Ascending aorta (tissue), 2 donors: Measurements from ENCODE around the gene PLPP1. TPM values are rescaled to one million over a fixed set of nuclear protein-coding genes. Genes with fewer than 3 reads are reported as not detected.
"Not testable (repeated sequence)": the region's sequence is repeated elsewhere in the genome, so short reads cannot be mapped to it uniquely, and the experiment has no call there.

Experiments used
- DNase-seq, 2 donors: peaks; one replicate each; pipeline ENCODE4 v3.0.0-alpha.2; 2019; ENCODE audit warnings: low spot score in 2 of 2
- H3K27ac ChIP-seq, 2 donors: fragments of 200-600 bp; sonication (generic); one replicate each; pipeline ENCODE4 v1.5.1; 2016 to 2017; ENCODE audit warnings: mild to moderate bottlenecking in 1 of 2
- H3K27me3 ChIP-seq: fragments of 200-600 bp; sonication (generic); one replicate; pipeline ENCODE4 v1.5.1; 2017
- H3K36me3 ChIP-seq, 2 donors: fragments of 200-600 bp; sonication (generic); one replicate each; pipeline ENCODE4 v1.5.1; 2016
- H3K4me1 ChIP-seq, 2 donors: fragments of 200-600 bp; sonication (generic); one replicate each; pipeline ENCODE4 v1.5.1; 2016 to 2017; ENCODE audit warnings: mild to moderate bottlenecking in 1 of 2
- H3K4me3 ChIP-seq, 2 donors: fragments of 200-600 bp; sonication (generic); one replicate each; pipeline ENCODE4 v1.5.1; 2016 to 2017; ENCODE audit warnings: mild to moderate bottlenecking in 1 of 2
- H3K9me3 ChIP-seq, 2 donors: fragments of 200-600 bp; sonication (generic); one replicate each; pipeline ENCODE4 v1.5.1; 2016
- CTCF ChIP-seq, 3 experiments: fragments of 200-600 bp in 2 of 3; fragments of 450-650 bp in 1 of 3; sonication (generic) in 2 of 3; IDR thresholded peaks; one replicate each; pipeline ENCODE4 v1.5.1; 2016 to 2019; ENCODE audit warnings: antibody characterized with exemption in 3 of 3, mild to moderate bottlenecking in 1 of 3, moderate library complexity in 1 of 3
- intact Hi-C: fragments of 100-400 bp; cut with DNase I; formaldehyde crosslinking; loops from one replicate; pipeline ENCODE4 v1.15.1; 2023
- total RNA-seq: library from RNA; depleted of rRNA; stranded (reverse); fragments of >200 nt; gene quantifications from one replicate; pipeline ENCODE4 v1.1.0, GENCODE V29; 2016

PLPP1 gene
- total RNA-seq, 1 donor from 2014 or later: 1,314 TPM

GRCh38 chr5:55510523-55510880, 24.3 kb downstream of the PLPP1 start:
- no peak for TF ChIP-seq CTCF (IDR thresholded peaks at IDR 0.05)
- Histone ChIP-seq H3K4me1 (peaks cover 5 to 35% of the 10 kb centered on the region in 2 donors), H3K9me3 (no peaks in the 10 kb centered on the region), H3K27me3 (no peaks in the 10 kb centered on the region), H3K36me3 (no peaks in the 10 kb centered on the region), H3K4me3 (no peak overlapping the region), H3K27ac (no peak overlapping the region)
- no peak for DNase-seq
- intact Hi-C loops: no loop called here

DNA sequence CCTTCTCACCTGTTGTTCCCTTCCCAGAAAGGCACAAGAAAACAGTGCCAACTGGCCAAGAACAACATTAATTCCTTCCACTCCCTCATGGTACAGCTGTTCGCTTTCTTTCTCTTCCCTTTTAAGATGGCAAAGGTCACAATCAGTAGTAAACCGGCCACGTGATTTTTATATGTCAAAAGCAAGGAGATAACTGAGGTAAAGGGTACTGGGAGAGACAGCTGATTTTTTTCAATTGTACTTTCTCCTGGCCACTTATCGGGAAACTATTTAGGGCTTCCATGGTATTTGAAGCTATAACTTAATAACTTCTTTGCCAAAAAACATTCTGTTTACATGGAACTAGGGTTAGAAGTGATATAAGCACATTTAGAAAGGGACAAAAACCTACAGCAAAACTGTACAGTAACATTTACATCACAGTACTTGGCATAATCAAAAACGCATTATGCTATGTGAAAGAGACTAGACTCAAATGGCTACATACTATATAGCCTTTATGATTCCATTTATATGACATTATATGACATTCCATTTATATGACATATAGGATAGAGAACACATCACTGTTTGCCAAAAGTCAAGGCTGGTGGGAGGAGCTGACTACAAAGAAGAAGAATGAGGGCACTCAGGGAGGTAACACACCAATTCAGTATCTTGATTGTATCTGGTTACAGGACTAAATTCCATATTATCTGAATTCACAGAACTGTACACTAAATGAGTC, 24.8 kb downstream of the PLPP1 start:
- Histone ChIP-seq H3K36me3 (no peaks in the 10 kb centered on the region), H3K4me3 (no peak overlapping the region), H3K9me3 (no peaks in the 10 kb centered on the region), H3K27ac (peak overlapping the region in 1 of 2 donors; percentile 4), H3K4me1 (peaks cover 5 to 35% of the 10 kb centered on the region in 2 donors), H3K27me3 (no peaks in the 10 kb centered on the region)
- TF ChIP-seq CTCF (IDR thresholded peaks at IDR 0.05): no peak
- DNase-seq: no peak
- intact Hi-C loops: no loop called here

DNA sequence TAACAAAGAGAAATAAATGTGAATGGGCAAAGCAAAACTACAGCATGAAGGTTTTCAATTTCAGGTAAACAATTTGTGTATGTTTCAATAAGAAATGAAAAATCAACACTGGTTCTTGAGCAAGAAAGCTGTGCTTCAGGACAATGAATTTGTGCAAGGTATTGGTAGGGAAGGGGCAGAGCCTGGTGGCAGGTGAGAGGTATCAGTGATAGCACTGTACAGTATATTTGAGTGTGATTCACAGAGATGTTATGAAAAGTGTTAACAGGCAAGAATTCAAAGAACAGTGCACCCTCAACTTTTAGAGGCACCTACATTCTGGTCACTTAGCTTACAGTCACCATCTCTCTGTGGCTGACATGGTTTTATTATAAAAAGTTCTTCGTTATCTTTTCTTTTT, 25.7 kb downstream of the PLPP1 start:
- H3K9me3 ChIP-seq: no peaks in the 10 kb centered on the region
- H3K27ac ChIP-seq: peak overlapping the region in 1 of 2 donors; percentile 34
- no peak for DNase-seq
- H3K4me1 ChIP-seq: peaks cover 5 to 32% of the 10 kb centered on the region in 2 donors
- no peaks in the 10 kb centered on the region for H3K36me3 ChIP-seq
- intact Hi-C loops: no loop called here
- TF ChIP-seq CTCF (IDR thresholded peaks at IDR 0.05): no peak
- no peaks in the 10 kb centered on the region for H3K27me3 ChIP-seq
- H3K4me3 ChIP-seq: no peak overlapping the region

DNA sequence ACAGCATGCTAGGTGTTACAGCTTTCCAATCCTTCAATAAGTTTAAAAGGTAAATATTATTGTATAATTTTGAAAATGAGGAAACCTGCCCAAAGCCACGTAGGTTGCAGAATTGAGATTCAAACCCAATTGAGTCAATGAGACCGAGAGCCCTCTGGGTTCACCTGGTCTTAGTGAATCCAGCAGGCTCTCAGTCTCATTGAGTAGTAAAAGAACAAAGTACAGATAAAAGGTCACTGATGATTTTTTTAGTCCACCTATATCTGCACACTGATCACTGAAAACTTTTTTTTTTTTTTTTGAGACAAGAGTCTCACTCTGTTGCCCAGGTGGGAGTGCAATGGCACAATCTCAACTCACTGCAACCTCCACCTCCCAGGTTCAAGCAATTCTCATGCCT, 27.2 kb downstream of the PLPP1 start:
- no peaks in the 10 kb centered on the region for H3K36me3 ChIP-seq
- TF ChIP-seq CTCF (IDR thresholded peaks at IDR 0.05): no peak
- H3K27ac ChIP-seq: peak overlapping the region; percentile 0 to 22
- DNase-seq: no peak
- no peak overlapping the region for H3K4me3 ChIP-seq
- no peaks in the 10 kb centered on the region for H3K9me3 ChIP-seq
- intact Hi-C loops: no loop called here
- peaks cover 5 to 34% of the 10 kb centered on the region in 2 donors for H3K4me1 ChIP-seq
- no peaks in the 10 kb centered on the region for H3K27me3 ChIP-seq

DNA sequence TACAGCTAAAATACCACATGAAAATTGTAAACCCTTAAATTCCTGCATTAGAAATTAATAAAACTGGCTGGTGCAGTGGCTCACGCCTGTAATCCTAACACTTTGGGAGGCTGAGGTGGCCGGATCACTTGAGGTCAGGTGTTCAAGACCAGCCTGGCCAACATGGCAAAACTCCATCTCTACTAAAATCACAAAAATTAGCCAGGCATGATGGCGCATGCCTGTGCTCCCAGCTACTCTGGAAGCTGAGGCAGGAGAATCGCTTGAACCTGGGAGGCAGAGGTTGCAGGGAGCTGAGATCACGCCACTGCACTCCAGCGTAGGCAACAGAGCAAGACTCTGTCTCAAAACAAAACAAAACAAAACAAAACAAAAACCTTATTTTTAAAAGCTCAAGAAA, 29.1 kb downstream of the PLPP1 start:
- peaks cover 5 to 34% of the 10 kb centered on the region in 2 donors for H3K4me1 ChIP-seq
- intact Hi-C loops, H3K36me3 ChIP-seq, H3K9me3 ChIP-seq, H3K27ac ChIP-seq, H3K4me3 ChIP-seq, H3K27me3 ChIP-seq, DNase-seq: not testable (repeated sequence)

DNA sequence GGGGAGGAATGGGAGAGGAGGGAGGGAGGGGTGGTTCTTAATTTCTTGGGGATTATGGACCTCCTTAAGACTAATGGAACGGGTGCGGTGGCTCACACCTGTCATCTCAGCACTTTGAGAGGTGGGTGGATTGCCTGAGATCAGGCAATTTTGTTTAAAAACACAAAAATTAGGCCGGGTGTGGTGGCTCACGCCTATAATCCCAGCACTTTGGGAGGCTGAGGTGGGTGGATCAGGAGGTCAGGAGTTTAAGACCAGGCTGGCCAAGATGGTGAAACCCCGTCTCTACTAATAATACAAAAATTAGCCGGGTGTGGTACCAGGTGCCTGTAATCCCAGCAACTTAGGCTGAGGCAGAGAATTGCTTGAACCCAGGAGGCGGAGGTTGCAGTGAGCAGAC, 30.8 kb downstream of the PLPP1 start:
- intact Hi-C loops, H3K27me3 ChIP-seq, H3K27ac ChIP-seq, H3K36me3 ChIP-seq, DNase-seq, H3K4me3 ChIP-seq, H3K9me3 ChIP-seq: not testable (repeated sequence)
- H3K4me1 ChIP-seq: peaks cover 0 to 23% of the 10 kb centered on the region in 2 donors

DNA sequence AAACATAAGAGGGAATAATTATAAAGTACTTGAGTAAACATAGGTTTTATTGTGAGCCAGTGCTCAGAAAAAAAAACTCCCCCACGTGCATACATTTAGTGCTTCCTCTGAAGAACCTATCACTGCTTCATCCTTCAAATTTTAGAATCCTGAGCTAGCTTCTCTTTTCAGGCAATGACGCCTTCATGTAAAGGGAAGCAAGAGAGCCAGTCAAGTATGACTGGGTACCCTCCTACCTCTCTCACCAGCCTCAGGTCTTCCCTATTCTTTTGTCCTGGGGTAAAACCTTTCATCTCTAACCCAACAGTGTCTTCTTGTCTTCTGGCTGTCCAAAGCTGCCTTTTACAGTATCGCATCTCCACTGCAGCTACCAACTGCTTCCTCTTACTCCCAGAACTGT, 32.0 kb downstream of the PLPP1 start:
- no peak for TF ChIP-seq CTCF (IDR thresholded peaks at IDR 0.05)
- no peaks in the 10 kb centered on the region for H3K36me3 ChIP-seq
- intact Hi-C loops: no loop called here
- no peaks in the 10 kb centered on the region for H3K9me3 ChIP-seq
- no peak overlapping the region for H3K27ac ChIP-seq
- H3K4me3 ChIP-seq: no peak overlapping the region
- no peak for DNase-seq
- peaks cover 0 to 29% of the 10 kb centered on the region in 2 donors for H3K4me1 ChIP-seq
- H3K27me3 ChIP-seq: no peaks in the 10 kb centered on the region
